H54 (cell line): ENCODE data around the gene KAT6B.
A peak's percentile ranks its signal among the peaks of the same experiment; 100 is the strongest.
"Not testable (repeated sequence)": the region's sequence is repeated elsewhere in the genome, so short reads cannot be mapped to it uniquely, and the experiment has no call there.

ENCODE experiments used
- DNase-seq: peaks from one replicate; pipeline ENCODE4 v3.0.0; 2011; ENCODE audit warnings: low spot score, mixed read lengths; ENCODE audit not compliant: insufficient read length
- FAIRE-seq: peaks from 3 replicates; lab custom pipeline; 2011; peaks lifted over from hg19 to GRCh38; lab: Jason Lieb, UNC
- POLR2A ChIP-seq: IDR thresholded peaks from 2 replicates; pipeline ENCODE4 v1.6.1; 2011; ENCODE audit warnings: low read depth, mild to moderate bottlenecking, low read length

KAT6B gene

GRCh38 chr10:74881253-74881884, 55.0 kb downstream of the KAT6B start:
- TF ChIP-seq POLR2A, result no peak
- no peak for FAIRE-seq
- no peak for DNase-seq

DNA sequence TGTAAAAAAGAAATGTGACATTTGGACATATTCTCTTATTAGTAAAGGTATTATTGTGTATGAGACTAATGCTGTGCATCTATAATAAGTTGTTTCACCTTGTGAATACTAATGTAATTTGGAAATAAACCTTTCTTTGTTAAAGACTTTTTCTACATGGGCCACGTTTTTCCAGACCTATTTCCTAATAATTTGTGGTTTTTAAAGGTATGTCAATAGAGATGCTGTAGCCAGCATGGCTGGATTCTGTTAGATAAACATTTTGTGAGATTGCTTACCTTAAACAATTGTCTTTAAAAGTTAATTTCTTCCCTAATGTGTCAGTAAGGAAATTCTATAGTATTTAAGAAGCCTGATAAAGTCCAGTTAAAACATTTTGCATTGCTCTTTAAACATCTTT, 56.0 kb downstream of the KAT6B start:
- DNase-seq, result no peak
- FAIRE-seq, result no peak
- no peak for TF ChIP-seq POLR2A

- no peak for FAIRE-seq
- TF ChIP-seq POLR2A, result no peak
- no peak for DNase-seq
These were observed 56.4 kb downstream of the KAT6B start for GRCh38 chr10:74882831-74883230.

DNA sequence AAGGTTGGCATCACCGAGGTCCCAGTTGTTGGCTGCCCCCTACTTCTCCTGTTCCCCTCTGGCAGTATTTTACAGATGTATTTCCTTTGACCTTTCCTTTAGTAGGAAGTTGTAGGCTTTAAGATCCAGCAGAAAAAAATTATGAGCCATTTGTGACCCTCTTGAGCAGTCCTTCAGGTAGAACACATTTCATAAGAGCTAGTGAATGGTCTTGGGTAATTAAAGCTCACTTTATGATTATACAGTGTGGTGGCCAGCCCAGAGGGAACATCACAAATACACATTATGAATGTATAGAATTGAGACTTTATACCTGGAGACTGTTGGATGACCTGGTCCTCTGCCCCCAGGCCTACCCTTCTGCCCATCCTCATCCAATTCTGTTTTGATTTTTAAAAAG, 57.0 kb downstream of the KAT6B start:
- FAIRE-seq (no peak), DNase-seq (no peak)
- TF ChIP-seq POLR2A, result no peak

- FAIRE-seq (no peak), DNase-seq (no peak)
- no peak for TF ChIP-seq POLR2A
These were observed 61.3 kb downstream of the KAT6B start for GRCh38 chr10:74887614-74888284.

GRCh38 chr10:74888962-74889661, 62.7 kb downstream of the KAT6B start:
- peak; percentile 6 for FAIRE-seq
- TF ChIP-seq POLR2A, result no peak
- DNase-seq, result peak; percentile 16

DNA sequence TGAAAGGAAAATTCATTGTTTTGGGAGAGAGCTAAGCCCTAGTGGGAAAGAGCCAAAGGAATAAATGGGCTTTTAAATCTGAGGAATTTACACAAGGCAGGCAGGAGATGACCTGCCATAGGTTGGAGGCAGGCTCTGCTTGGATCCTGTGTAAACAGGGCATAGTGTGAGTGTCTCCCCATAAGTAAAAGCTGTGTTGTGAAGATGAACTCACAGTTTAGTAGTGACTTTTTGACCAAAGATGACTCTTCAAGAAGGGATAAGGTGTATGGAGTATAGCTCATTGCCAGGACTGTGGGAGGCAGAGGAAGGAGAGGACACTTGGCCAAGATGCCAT, 63.2 kb downstream of the KAT6B start:
- FAIRE-seq (no peak), DNase-seq (no peak)
- no peak for TF ChIP-seq POLR2A

DNA sequence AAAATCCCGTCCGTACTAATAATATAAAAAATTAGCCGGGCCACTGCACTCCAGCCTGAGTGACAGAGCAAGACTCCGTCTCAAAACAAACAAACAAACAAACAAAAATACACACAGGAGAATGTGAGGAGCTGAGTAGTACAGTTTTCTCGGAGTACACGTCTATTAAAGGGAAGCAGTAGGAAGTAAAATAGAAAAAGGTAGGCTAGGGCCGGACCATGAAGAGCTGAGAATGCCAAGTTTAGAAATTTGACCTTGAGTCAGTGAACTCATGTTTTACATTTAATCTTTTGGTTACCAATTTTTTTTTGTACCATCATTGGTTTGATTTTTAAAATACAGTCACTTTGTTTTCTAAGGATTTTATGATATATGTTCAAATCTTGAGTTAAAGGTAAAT, 64.1 kb downstream of the KAT6B start:
- no peak for FAIRE-seq
- DNase-seq, result no peak
- TF ChIP-seq POLR2A, result no peak

DNA sequence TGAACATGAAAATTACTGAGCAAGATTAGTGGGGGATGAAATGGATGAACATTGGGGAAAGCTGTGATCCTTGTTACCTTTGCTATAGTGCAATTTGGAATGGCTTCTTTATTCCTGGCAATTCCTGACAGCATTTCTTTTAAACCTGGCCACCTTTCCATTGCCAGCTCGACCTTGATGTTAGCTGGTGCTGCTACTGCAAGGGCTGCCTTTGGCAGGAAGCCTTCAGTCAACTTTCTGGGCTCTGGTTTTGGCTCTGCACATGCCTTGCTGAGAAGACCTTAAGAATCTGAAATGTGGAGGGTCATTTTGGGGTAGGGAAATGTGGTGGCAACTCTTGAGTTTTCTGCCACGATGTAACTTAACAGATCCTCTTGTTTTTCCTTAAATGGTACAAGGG, 64.7 kb downstream of the KAT6B start:
- DNase-seq (no peak), FAIRE-seq (no peak)
- TF ChIP-seq POLR2A, result no peak

GRCh38 chr10:74892839-74893238, 66.4 kb downstream of the KAT6B start:
- no peak for TF ChIP-seq POLR2A
- DNase-seq (no peak), FAIRE-seq (no peak)

GRCh38 chr10:74893329-74893728, 66.9 kb downstream of the KAT6B start:
- DNase-seq, result not testable (repeated sequence)

DNA sequence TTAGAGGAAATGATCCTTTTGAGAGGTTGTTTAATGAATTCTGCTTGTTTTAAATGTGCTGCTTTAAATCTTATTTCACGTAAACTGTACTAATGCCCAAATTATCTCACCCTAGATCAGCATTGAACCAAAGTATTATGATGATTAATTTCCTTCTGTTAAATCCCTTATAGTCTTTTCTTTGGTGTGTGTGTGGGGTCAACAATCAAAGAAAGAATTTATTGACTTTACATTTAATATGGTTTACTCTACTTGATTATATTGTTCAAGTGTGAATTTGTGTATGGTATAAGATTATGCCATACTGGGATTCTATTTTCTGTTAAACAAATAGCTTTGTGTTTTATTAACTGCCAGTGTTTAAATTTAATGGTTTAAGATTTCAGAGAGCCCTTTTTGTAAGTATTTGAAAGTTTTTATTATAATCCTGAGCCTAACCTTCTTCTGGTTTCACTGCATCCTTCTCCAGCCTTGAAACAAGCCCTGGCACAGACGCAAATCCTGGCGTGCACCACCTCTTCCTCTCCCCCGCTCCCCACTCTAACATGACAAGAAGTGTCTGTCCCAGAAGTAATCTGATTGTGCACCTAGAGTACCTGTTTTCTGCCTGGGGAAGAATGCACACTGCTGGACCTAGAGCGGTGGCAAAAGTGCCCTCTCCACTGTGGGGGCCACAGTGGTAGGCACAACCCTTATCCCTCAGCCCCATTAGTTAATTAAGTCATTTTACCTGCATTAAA, 70.6 kb downstream of the KAT6B start:
- FAIRE-seq (peak; percentile 45), DNase-seq (no peak)
- TF ChIP-seq POLR2A, result no peak

More at GRCh38 chr10:74893329-74893728, 66.9 kb downstream of the KAT6B start:
- not testable (repeated sequence) for FAIRE-seq

- TF ChIP-seq POLR2A, result no peak
- FAIRE-seq, result peak; percentile 95
These were observed 72.0 kb downstream of the KAT6B start for GRCh38 chr10:74898201-74898976.

GRCh38 chr10:74900297-74900696, 73.9 kb downstream of the KAT6B start:
- no peak for DNase-seq
- no peak for FAIRE-seq
- no peak for TF ChIP-seq POLR2A

More at GRCh38 chr10:74898201-74898976, 72.0 kb downstream of the KAT6B start:
- DNase-seq, result no peak
